ENCODE measurements around the gene DPF3.

DPF3 gene

GRCh38 chr14:72904218-72904617 is 10.3 kb upstream of the DPF3 start:
- no peak for DNase-seq

DNA sequence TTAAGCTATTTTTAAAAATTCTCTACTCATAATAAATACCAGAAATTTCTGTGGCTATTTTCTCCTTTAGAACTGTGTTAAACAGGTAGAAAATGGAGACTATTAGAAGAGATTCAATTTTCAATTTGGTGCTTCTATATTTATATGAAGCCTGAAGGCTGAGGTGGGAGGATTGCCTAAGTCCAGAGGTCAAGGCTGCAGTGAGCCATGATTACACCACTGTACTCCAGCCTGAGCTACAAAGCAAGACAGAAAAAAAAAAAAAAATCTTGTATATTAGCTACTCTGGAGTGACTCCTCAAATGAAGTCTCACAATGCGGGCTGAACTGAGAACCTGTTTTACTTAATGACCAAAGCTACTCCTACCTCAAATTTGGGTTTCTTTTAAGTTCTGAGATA is 9.8 kb upstream of the DPF3 start:
- no peak for DNase-seq

- DNase-seq: no peak
Observed at GRCh38 chr14:72902801-72903530, 9.1 kb upstream of the DPF3 start.

- no peak for DNase-seq
Observed at GRCh38 chr14:72901361-72901760, 7.5 kb upstream of the DPF3 start.

GRCh38 chr14:72898448-72898847 is 4.5 kb upstream of the DPF3 start:
- no peak for DNase-seq

GRCh38 chr14:72894623-72895378 is 900 bp upstream of the DPF3 start:
- no peak for DNase-seq

GRCh38 chr14:72894323-72894622 is 372 bp upstream of the DPF3 start:
- no peak for DNase-seq

DNA sequence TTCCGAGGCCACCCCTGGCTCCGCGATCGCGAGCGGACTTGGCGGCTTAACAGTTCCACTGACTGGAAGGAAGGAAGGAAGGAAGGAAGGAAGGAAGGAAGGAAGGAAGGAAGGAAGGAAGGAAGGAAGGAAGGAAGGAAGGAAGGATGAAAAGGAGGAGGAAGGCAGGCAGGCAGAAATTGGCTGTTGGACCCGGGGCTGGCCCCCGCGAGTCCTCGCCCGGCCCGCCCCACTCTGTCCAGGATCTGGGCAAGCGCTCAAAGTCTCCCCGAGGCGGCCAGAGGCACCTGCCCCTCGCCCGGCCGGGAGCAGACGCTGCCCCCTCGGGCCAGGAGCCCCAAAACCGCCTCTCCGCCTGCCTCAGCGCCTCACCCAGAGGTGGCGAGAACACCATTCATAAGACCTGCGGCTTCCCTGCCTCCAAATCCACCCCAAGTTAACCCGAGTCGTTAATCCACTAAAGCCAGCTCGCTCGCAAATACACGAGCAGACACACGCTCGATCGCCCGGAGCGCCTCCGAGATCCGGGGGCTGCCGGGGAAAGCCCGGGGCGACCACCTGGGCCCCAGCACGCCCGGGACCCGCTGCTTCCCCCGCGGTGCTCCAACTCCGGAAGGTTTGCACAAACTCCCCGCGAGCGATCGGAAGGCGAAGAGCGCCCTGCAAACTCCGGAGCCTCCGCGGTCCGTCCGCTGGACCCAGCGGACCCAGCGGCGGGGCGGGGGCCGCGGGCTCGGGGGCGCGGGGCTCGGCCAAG is 844 bp downstream of the DPF3 start:
- no peak for DNase-seq

GRCh38 chr14:72892103-72892878 is 1.6 kb downstream of the DPF3 start:
- DNase-seq: no peak

DNA sequence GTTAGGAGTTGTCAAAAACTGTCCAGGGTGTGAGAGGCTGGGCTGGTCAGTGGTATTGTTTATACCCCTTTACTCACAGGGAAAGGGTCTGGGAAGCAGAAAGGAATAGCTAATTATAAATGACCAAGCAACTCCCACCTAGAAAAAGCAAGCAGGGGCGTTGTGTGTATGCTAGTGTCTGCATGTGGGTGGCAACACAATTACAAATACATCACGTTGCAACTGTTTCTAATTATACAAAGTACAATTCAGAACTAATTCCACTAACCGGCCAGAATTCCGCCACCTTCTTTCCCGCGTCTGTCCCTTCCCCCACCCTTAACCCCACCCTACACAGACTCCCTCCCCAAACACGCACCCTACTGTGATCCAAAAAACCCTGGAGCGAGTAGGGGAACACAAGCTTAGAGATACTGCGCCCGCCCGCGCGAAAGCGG is 2.2 kb downstream of the DPF3 start:
- DNase-seq: no peak

GRCh38 chr14:72889366-72889765 is 4.5 kb downstream of the DPF3 start:
- DNase-seq: no peak

- no peak for DNase-seq
Observed at GRCh38 chr14:72888636-72889201, 5.2 kb downstream of the DPF3 start.

- DNase-seq: no peak
Observed at GRCh38 chr14:72888192-72888591, 5.7 kb downstream of the DPF3 start.

GRCh38 chr14:72887514-72887913 is 6.4 kb downstream of the DPF3 start:
- no peak for DNase-seq

GRCh38 chr14:72884386-72884785 is 9.5 kb downstream of the DPF3 start:
- DNase-seq: no peak

DNA sequence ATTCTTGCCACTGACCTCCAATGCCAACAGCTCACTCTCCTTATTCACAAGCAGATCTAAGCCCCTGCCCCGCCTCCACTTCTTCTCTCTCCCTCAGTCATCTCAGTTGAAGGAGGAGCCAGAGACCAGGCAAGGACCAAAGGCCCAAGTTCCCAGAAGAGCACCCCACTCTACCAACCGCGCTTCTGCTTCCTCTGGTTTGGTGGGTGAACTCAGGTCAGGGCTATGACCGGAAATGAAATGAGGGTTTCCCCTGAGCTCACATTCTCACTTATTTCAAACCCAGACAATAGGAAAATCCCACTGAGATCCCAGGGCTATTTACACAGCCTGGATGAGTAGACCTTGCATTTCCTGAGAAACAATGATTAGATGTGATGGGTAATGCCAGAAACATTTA is 9.9 kb downstream of the DPF3 start:
- DNase-seq: no peak

- no peak for DNase-seq
Observed at GRCh38 chr14:72883109-72883508, 10.8 kb downstream of the DPF3 start.

GRCh38 chr14:72882463-72882862 is 11.4 kb downstream of the DPF3 start:
- no peak for DNase-seq

DNA sequence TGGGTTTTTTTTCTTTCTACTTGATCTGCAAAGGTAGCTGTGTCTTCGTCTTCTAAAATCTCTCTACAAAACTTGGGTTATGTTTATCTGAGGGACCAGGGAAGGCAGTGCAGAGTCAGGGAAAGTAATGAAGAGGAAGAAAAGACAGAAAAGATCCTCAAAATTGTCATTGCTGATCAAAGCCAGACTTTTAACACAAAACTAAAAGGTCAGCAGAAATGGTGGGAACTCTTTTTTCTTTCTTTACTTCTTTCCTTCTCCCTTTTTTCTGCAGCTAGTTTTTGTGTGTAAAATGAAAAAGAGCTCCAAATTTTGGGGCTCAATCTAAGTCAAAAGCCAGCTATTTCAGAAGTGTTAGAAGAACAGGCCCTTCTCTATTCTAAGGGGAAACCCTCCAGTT is 11.9 kb downstream of the DPF3 start:
- no peak for DNase-seq

DNA sequence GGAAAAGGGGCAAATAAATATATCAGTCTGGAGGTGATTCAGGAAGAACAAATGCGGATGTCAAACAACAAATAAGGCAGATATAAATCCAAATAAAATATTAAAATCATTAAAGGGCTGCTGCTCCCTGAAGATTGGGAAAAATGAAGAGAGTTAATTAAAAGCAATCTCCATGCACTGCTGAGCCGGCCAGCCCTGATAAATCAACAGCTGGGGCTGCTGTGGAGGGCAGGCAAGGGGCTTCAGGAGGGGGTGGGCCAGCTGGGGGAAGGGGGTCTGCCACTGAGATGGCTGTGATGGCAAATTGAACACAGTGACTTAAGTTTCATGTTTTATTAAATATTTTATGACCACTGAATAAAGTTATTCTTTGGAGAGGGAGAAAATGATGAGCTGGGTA is 12.4 kb downstream of the DPF3 start:
- no peak for DNase-seq

DNA sequence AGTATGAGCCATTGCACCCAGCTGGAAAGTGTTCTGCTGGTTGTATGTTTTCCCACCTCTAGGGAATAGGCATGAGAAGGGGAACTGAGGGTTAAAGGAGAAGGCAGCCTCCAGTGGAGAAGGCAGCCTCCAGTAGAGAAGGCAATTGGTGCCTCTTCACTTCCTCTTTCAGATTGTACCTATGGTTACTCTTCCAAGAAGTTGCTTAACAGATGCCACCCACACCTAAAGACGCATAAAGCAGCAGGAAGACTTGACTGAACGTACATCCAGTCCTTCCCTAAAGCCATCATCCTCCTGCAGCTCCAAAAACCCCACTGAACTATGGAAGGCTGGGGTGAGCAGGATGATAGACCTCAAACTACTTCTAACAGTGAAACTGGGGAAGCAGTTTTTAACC is 13.1 kb downstream of the DPF3 start:
- no peak for DNase-seq

- DNase-seq: no peak
Observed at GRCh38 chr14:72880164-72880563, 13.7 kb downstream of the DPF3 start.

GRCh38 chr14:72879431-72879830 is 14.5 kb downstream of the DPF3 start:
- DNase-seq: no peak

Measured in COR-L47 (cell line).